ENCODE measurements around the gene ZNF43.
"Not testable (repeated sequence)": the region's sequence is repeated elsewhere in the genome, so short reads cannot be mapped to it uniquely, and the experiment has no call there.

ZNF43 gene

GRCh38 chr19:21841488-21842097, 5.6 kb upstream of the ZNF43 start:
- no peak for DNase-seq (ENCODE audit: low spot score)
- H3K4me3 Mint-ChIP-seq, result no peak overlapping the region
- H3K27ac Mint-ChIP-seq, result no peak overlapping the region
- H3K4me1 Mint-ChIP-seq (ENCODE audit: low read depth), result peaks cover 2% of the 10 kb centered on the region
- peaks cover 52% of the 10 kb centered on the region for H3K9me3 Mint-ChIP-seq
- H3K27me3 Mint-ChIP-seq (ENCODE audit: low read depth), result no peaks in the 10 kb centered on the region
- peaks cover 79% of the 10 kb centered on the region for H3K36me3 Mint-ChIP-seq (ENCODE audit: low read depth)

GRCh38 chr19:21841081-21841480, 5.1 kb upstream of the ZNF43 start:
- no peak overlapping the region for H3K4me3 Mint-ChIP-seq
- no peak overlapping the region for H3K27ac Mint-ChIP-seq
- DNase-seq (ENCODE audit: low spot score), result no peak
- peaks cover 47% of the 10 kb centered on the region for H3K9me3 Mint-ChIP-seq
- H3K27me3 Mint-ChIP-seq (ENCODE audit: low read depth), result no peaks in the 10 kb centered on the region
- peaks cover 76% of the 10 kb centered on the region for H3K36me3 Mint-ChIP-seq (ENCODE audit: low read depth)
- peaks cover 4% of the 10 kb centered on the region for H3K4me1 Mint-ChIP-seq (ENCODE audit: low read depth)

GRCh38 chr19:21839976-21840375, 4.0 kb upstream of the ZNF43 start:
- Mint-ChIP-seq H3K27ac (no peak overlapping the region), H3K36me3 (ENCODE audit: low read depth) (peaks cover 73% of the 10 kb centered on the region), H3K4me3 (no peak overlapping the region), H3K9me3 (peaks cover 44% of the 10 kb centered on the region), H3K4me1 (ENCODE audit: low read depth) (peaks cover 5% of the 10 kb centered on the region), H3K27me3 (ENCODE audit: low read depth) (no peaks in the 10 kb centered on the region)
- DNase-seq (ENCODE audit: low spot score), result no peak

- no peak for DNase-seq (ENCODE audit: low spot score)
- Mint-ChIP-seq H3K4me3 (no peak overlapping the region), H3K4me1 (ENCODE audit: low read depth) (peaks cover 5% of the 10 kb centered on the region), H3K27me3 (ENCODE audit: low read depth) (no peaks in the 10 kb centered on the region), H3K27ac (no peak overlapping the region), H3K9me3 (peaks cover 49% of the 10 kb centered on the region), H3K36me3 (ENCODE audit: low read depth) (peaks cover 72% of the 10 kb centered on the region)
Measured at GRCh38 chr19:21838646-21839045, 2.7 kb upstream of the ZNF43 start.

- DNase-seq (ENCODE audit: low spot score), result no peak
- H3K4me3 Mint-ChIP-seq, result peak overlapping the region; percentile 99
- peaks cover 9% of the 10 kb centered on the region for H3K4me1 Mint-ChIP-seq (ENCODE audit: low read depth)
- peaks cover 70% of the 10 kb centered on the region for H3K36me3 Mint-ChIP-seq (ENCODE audit: low read depth)
- H3K27me3 Mint-ChIP-seq (ENCODE audit: low read depth), result no peaks in the 10 kb centered on the region
- H3K27ac Mint-ChIP-seq, result peak overlapping the region; percentile 98
- peaks cover 53% of the 10 kb centered on the region for H3K9me3 Mint-ChIP-seq
Measured at GRCh38 chr19:21835429-21835809, 563 bp downstream of the ZNF43 start.

- peaks cover 66% of the 10 kb centered on the region for H3K36me3 Mint-ChIP-seq (ENCODE audit: low read depth)
- no peak overlapping the region for H3K27ac Mint-ChIP-seq
- H3K9me3 Mint-ChIP-seq, result peaks cover 47% of the 10 kb centered on the region
- no peak for DNase-seq (ENCODE audit: low spot score)
- H3K4me3 Mint-ChIP-seq, result peak overlapping the region; percentile 40
- H3K27me3 Mint-ChIP-seq (ENCODE audit: low read depth), result no peaks in the 10 kb centered on the region
- H3K4me1 Mint-ChIP-seq (ENCODE audit: low read depth), result peaks cover 9% of the 10 kb centered on the region
Measured at GRCh38 chr19:21833733-21834132, 2.2 kb downstream of the ZNF43 start.

GRCh38 chr19:21824679-21825078, 11.3 kb downstream of the ZNF43 start:
- Mint-ChIP-seq H3K9me3 (peaks cover 53% of the 10 kb centered on the region), H3K27ac (no peak overlapping the region), H3K4me1 (ENCODE audit: low read depth) (no peaks in the 10 kb centered on the region), H3K27me3 (ENCODE audit: low read depth) (no peaks in the 10 kb centered on the region), H3K4me3 (no peak overlapping the region), H3K36me3 (ENCODE audit: low read depth) (peaks cover 60% of the 10 kb centered on the region)
- no peak for DNase-seq (ENCODE audit: low spot score)

- no peaks in the 10 kb centered on the region for H3K4me1 Mint-ChIP-seq (ENCODE audit: low read depth)
- H3K4me3 Mint-ChIP-seq, result no peak overlapping the region
- peaks cover 65% of the 10 kb centered on the region for H3K36me3 Mint-ChIP-seq (ENCODE audit: low read depth)
- DNase-seq (ENCODE audit: low spot score), result no peak
- H3K9me3 Mint-ChIP-seq, result peaks cover 60% of the 10 kb centered on the region
- H3K27ac Mint-ChIP-seq, result no peak overlapping the region
- H3K27me3 Mint-ChIP-seq (ENCODE audit: low read depth), result no peaks in the 10 kb centered on the region
Measured at GRCh38 chr19:21823224-21823623, 12.8 kb downstream of the ZNF43 start.

GRCh38 chr19:21812448-21812847, 23.5 kb downstream of the ZNF43 start:
- Mint-ChIP-seq H3K27me3 (ENCODE audit: low read depth) (no peaks in the 10 kb centered on the region), H3K4me1 (ENCODE audit: low read depth) (no peaks in the 10 kb centered on the region), H3K27ac (no peak overlapping the region), H3K9me3 (peaks cover 64% of the 10 kb centered on the region), H3K4me3 (no peak overlapping the region), H3K36me3 (ENCODE audit: low read depth) (peaks cover 88% of the 10 kb centered on the region)
- no peak for DNase-seq (ENCODE audit: low spot score)

- not testable (repeated sequence) for H3K4me3 Mint-ChIP-seq; H3K27ac Mint-ChIP-seq; DNase-seq (ENCODE audit: low spot score); H3K4me1 Mint-ChIP-seq (ENCODE audit: low read depth); H3K27me3 Mint-ChIP-seq (ENCODE audit: low read depth)
- peaks cover 70% of the 10 kb centered on the region for H3K9me3 Mint-ChIP-seq
- H3K36me3 Mint-ChIP-seq (ENCODE audit: low read depth), result peaks cover 53% of the 10 kb centered on the region
Measured at GRCh38 chr19:21808400-21809000, 27.5 kb downstream of the ZNF43 start.

GRCh38 chr19:21789466-21790085, 46.4 kb downstream of the ZNF43 start:
- H3K4me1 Mint-ChIP-seq (ENCODE audit: low read depth), result no peaks in the 10 kb centered on the region
- H3K27me3 Mint-ChIP-seq (ENCODE audit: low read depth), result no peaks in the 10 kb centered on the region
- no peak overlapping the region for H3K4me3 Mint-ChIP-seq
- H3K36me3 Mint-ChIP-seq (ENCODE audit: low read depth), result peaks cover 2% of the 10 kb centered on the region
- peaks cover 69% of the 10 kb centered on the region for H3K9me3 Mint-ChIP-seq
- no peak overlapping the region for H3K27ac Mint-ChIP-seq
- DNase-seq (ENCODE audit: low spot score), result no peak

- H3K4me1 Mint-ChIP-seq (ENCODE audit: low read depth), result no peaks in the 10 kb centered on the region
- no peak overlapping the region for H3K27ac Mint-ChIP-seq
- no peaks in the 10 kb centered on the region for H3K36me3 Mint-ChIP-seq (ENCODE audit: low read depth)
- no peaks in the 10 kb centered on the region for H3K27me3 Mint-ChIP-seq (ENCODE audit: low read depth)
- DNase-seq (ENCODE audit: low spot score), result no peak
- no peak overlapping the region for H3K4me3 Mint-ChIP-seq
- H3K9me3 Mint-ChIP-seq, result peaks cover 65% of the 10 kb centered on the region
Measured at GRCh38 chr19:21786936-21787335, 49.0 kb downstream of the ZNF43 start.

GRCh38 chr19:21775792-21776191, 60.2 kb downstream of the ZNF43 start:
- not testable (repeated sequence) for H3K27me3 Mint-ChIP-seq (ENCODE audit: low read depth); DNase-seq (ENCODE audit: low spot score); H3K4me3 Mint-ChIP-seq; H3K36me3 Mint-ChIP-seq (ENCODE audit: low read depth); H3K27ac Mint-ChIP-seq; H3K4me1 Mint-ChIP-seq (ENCODE audit: low read depth)
- peaks cover 26% of the 10 kb centered on the region for H3K9me3 Mint-ChIP-seq

GRCh38 chr19:21767065-21767800, 68.7 kb downstream of the ZNF43 start, which contains the start of gene ZNF100:
TSS of gene ZNF100 (minus strand) at chr19:21767579. CDS start at chr19:21767429, 150 bp downstream.
- Mint-ChIP-seq H3K4me3 (peak within 1 kb of the TSS; percentile 98), H3K27me3 (ENCODE audit: low read depth) (no peaks in the 10 kb centered on the region), H3K4me1 (ENCODE audit: low read depth) (peaks cover 9% of the 10 kb centered on the region), H3K9me3 (peaks cover 36% of the 10 kb centered on the region), H3K27ac (peak within 1 kb of the TSS; percentile 92), H3K36me3 (ENCODE audit: low read depth) (peaks cover 49% of the 10 kb centered on the region)
- DNase-seq (ENCODE audit: low spot score), result peak; percentile 83
